HG03521 (cell line): ENCODE measurements around the gene VPS9D1.

Experiments
- ATAC-seq: cut with Tn5 transposase; IDR thresholded peaks from one replicate; pipeline ENCODE4 v1.9.1; 2021; ENCODE audit warnings: mild to moderate bottlenecking, moderate library complexity; ENCODE audit not compliant: unreplicated experiment

The VPS9D1 gene, protein sequence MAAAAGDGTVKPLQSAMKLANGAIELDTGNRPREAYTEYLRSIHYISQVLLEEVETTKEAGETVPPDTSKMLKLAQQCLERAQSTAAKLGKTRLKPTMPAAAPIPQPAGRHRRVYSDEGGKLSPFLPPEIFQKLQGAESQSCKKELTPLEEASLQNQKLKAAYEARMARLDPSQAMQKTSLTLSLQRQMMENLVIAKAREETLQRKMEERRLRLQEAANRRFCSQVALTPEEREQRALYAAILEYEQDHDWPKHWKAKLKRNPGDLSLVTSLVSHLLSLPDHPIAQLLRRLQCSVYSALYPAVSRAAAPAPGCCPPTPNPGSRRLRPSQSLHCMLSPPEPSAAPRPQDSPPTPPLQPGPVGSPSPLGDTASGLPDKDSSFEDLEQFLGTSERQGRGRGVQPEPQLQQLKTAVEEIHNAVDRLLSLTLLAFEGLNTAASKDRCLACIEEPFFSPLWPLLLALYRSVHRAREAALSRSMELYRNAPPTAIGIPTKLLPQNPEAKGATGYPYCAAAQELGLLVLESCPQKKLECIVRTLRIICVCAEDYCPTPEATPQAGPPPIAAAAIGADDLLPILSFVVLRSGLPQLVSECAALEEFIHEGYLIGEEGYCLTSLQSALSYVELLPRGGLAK

DNA sequence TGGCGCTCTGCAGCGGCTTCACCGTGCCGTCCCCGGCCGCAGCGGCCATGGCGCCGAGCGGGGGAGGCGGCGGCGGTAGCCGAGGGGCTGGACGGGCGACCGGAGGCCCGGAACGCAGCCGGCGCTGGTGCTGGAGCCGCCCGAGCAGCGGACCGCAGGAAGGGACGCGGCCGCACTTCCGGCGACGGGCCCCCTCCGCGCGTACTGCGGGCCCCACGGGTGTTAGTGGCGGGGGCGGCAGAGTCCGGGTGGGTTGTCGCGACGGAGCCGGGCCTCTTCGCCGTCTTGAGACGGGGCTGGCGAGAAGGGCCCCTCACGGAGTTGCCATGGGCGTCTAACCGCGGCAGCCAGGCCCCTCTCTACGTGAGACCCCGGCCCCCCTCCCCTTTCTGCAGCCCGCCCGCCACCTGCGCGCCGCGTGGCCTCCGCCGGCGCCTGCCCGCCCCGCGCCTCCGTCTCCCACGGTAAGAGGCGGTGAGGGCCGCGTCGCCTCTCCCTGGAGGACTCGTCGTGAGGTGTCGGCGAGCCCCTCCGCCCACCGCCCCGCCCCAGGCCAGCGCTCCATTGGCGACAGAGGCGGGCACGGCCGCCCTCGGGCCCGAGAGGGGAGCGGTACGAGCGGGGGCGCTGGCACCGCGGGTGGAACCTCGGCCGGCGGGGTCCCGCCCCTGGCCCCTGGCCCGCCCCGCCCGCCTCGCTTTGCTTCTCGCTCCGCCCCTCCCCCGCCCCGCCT, at the start of gene VPS9D1, which contains the start of gene ZNF276:
Gene VPS9D1, minus strand, starts transcription at position 86 of the 733 bp plus-strand sequence. Its CDS starts 37 bp downstream, at position 49.
Gene ZNF276, plus strand, starts transcription at position 725 of the 733 bp plus-strand sequence. CDS start 104 bp downstream, outside the sequence.
- peak; percentile 44 for ATAC-seq

DNA sequence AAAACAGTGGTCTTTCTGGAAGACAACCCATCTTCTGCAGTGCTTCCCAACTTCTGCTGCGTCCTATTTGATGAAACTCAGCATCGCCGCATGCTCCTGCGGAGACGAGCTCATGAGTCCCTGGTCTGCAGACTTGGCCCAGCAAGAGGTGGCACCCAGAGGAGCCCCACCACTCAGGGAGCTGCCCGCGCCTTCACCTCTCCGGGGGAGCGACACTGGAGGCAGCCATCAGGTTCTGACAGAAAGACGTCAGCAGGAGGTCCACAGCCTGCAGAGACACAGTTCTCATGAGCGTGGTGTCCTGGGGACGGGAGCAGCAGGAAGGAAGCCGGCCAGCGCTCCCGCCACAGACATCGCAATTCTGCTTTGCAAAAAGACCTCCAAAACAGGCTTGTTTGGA, 49.7 kb upstream of the VPS9D1 start:
- no peak for ATAC-seq

DNA sequence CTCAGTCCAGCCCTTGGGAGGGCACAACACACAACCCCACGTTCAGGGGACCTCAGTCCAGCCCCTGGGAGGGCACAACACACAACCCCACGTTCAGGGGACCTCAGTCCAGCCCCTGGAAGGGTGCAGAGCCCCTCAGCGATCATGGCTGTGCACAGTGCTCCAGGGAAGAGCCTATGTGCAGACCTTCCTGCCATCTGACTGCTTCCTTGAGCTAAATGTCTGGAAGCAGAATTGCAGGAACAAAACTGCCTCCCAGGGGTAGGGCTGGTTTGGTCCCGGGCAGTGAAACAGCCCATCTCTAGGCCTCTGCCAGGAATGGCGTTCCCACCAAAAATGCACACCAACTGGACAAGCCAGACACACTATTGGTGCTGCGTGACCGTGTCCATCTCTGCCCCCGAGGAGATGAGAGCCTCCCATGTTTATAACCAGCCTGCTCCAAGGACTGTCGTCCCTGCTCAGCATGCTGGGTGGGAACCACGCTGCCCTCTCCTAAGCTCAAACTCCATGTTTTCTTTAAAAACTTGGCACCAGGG, 44.7 kb upstream of the VPS9D1 start:
- ATAC-seq: no peak

DNA sequence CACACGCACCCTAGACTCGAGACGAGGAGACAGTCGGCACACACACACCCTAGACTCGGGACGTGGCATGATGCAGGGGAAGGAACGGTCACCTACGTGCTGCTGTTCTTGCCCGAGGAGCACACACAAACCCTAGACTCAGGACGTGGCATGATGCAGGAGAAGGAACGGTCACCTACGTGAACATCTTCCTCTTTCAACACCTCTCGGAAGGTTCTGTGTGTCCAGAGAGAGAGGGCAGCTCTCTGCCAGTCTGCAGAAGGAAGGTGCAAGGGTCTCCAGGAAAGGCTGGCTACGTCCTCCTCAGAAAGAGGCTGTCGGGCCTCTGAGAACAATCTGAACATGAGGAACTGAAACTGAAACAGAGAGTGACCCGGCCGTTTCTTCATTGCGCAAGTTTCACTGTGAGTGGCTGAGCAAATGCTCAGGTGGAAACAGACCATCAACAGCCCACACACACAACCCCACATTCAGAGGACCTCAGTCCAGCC, 44.1 kb upstream of the VPS9D1 start:
- peak; percentile 88 for ATAC-seq

DNA sequence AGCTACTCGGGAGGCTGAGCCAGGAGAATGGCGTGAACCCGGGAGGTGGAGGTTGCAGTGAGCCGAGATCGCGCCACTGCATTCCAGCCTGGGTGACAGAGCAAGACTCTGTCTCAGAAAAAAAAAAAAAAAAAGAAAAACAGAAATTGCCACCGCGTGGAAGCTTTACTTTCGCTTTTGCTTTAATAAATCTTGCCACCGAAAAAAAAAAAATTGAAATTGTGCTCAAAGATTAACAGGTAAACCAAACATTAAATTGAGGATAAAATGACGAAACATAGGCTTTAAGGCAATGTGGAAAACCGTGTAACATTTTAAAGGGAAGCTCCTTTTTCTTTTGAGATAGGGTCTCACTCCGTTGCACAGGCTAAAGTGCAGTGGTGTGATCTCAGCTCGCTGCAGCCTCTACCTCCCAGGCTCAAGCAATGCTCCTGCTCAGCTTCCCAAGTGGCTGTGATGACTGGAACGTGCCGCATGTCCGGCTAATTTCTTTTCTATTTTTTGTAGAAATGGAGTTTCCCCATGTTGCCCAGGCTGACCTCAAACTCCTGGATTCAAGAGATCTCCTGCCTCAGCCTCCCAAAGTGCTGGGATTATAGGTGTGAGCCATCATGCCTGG, 40.7 kb upstream of the VPS9D1 start:
- ATAC-seq: no peak

DNA sequence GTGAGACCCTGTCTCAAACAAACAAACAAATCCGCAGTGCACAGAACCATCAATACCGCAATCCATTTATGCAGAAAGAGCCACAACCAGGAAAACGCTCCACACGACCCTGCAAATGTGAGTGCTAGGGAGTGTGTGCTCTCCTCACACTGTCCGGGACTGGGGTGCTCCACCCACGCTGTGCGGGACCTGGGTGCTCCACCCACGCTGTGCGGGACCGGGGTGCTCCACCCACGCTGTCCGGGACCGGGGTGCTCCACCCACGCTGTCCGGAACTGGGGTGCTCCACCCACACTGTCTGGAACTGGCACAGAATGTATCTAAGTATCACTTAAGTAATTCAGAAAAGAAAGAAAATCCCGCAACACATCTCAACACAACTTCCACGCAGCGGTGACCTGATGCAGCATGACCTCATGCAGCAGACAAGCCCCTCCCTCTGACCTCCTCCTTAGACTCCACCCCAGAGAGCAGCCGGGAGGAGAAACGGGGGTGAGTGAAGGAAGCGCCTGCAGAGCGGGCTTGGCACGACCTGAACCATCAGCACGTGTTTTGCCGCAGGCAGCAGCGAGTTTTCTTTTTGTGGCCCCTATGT, 39.1 kb upstream of the VPS9D1 start:
- ATAC-seq: no peak

DNA sequence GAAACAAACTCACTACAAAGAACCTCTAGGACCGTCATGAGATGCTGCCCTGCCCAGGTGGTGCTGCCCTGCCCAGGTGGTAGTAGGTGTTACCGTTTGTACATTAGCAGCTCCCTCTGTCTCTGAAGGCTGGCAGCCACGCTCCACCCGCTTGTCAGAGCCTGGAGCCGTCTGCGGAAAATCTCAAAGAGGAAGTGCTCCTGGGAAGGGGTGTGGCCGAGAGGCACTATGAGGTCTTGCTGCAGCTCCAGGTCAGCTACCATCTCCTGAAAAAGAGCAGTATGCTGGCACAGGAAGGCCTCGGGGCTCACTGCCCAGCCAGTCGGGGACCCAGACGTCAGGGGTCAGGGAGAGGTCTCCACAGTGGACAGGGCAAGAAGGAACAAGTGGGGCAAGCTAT, 28.9 kb upstream of the VPS9D1 start:
- ATAC-seq: no peak

DNA sequence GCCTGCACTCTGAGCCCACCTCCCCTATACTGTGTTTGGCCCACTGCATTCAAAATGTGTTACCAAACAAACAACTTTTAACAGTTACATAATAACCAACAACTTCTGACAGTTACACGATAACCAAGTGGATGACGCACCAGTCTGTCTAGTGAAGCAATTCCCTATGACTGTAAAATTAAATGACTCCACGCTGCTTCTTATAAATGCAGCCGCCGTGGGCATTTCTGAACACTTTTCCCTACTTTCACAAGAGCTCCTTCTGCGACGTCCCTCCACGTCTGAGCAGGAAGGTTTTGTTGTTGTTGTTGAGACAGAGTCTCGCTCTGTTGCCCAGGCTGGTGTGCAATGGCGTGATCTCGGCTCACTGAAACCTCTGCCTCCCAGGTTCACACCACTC, 28.2 kb upstream of the VPS9D1 start:
- no peak for ATAC-seq

DNA sequence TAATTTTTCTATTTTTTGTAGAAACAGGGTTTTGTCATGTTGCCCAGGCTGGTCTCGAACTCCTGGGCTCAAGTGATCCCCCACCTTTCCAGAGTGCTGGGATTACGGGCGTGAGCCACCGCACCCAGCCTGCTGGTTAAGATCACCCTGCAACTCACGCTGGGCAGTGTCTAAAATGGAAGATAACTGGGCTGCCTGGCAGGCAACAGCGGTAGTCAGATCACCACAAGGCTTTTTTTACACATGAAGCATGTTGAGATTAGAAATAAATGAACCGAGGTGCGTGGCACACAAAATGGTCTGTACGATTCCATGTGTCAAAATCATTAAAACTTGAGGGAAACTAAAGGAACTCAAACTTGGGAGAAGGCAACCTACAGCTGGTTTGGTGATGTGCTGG, 27.4 kb upstream of the VPS9D1 start:
- ATAC-seq: no peak

DNA sequence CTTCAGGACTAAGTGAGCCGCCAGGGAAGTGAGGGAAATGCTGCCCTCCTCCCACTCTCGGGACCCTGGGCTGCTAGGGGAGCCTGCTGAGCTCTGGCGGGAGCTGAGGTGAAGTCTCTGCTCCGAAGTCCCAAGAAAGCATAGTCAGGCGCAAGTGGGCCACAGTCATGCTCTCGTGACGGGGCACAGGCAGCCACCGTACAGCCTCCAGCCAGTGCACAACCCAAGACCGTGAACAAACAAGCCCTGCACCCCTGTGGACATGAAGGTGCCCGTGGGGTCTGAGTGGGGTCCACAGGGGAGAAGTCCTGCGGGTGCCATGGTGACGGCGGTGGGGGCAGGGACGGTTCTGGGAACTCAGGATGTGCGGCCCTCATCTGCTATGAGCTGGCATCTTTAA, 25.3 kb upstream of the VPS9D1 start:
- ATAC-seq: no peak

DNA sequence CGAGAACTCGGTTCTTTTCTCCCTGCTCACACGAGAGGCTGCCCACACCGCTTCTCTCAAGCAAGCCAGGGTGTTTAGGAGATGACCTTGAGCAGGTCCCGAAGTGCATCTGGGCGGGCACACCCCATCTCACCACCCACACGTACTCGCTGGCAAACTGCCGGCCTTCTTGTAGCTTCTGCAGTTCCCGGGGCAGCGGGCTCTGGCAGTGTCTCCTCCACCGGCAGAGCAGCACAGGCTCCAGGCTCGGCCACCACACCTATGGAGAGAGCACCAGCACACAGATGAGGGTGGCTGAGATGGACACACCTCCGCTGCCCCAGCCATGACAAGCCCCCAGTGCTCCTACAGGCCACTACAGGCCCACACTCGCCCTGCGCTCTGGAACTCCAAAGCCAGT, 24.1 kb upstream of the VPS9D1 start:
- no peak for ATAC-seq

DNA sequence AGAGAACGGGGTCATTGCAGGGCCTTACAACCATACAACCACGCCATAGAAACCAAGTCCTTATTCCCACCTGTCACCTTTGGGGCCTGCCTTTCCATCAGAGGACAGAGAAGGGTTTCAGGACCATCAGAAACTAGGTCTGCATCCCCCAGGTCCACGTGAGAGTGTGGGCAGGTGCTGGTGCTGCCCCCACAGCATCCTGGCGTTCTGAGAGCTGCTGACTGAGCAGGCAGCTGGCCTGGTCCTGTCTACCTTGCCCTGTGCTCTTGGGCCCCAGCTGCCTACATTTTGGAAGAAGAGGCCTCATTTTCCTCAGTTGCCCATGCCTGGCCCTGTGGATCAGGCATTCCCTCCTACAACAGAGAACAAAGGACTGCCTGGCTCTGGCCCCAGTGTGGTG, 22.2 kb upstream of the VPS9D1 start:
- ATAC-seq: no peak

DNA sequence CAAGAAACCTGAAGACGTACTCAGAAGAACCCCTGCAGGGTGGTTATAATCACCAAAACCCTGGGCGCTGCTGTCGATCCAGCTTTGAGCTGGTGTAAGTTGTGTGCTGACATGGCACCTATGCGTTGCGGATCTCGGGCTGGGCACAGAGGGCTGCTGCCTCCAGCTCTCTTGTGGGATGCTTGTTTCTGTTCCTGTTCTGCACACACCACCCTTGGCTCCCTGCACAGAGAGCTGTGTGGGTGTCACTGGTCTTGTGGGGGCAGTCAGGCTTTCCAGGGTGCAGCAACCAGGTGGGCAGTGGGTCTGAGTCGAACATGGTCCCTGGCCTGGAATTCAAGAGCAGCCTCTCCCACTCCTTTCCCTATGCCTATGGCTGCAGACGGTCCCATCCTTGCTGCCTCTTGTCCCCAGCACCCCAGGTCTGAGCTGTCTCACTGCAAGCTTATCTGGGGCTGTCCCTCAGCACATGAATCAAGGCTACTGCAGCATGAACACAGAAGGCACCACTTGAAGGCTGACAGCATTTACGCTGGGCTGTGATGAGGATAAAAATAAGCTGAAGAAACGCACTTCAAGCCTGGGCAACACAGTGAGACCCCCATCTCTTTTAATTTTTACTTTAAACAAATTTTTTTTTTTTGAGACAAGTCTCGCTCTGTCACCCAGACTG, 20.8 kb upstream of the VPS9D1 start:
- ATAC-seq: no peak

DNA sequence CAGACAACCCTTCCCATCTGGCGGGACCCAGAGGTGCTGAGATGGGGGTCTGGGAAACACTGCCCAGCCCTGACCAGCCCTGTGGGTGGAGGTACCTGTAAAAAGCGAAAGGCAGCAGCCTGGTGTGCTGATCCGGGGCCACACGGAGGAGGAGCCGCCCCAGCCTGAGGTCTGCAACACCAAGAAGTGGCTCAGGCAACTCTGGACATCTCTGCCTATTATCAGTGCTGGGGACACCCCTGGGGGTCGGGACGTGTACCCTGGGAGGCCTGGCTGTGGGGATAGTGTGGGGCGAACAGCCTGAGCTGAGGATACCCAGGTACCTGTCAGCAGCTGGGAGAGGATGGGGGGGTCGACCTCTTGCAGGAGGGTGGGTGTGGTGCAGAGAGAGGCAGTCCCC, 18.7 kb upstream of the VPS9D1 start:
- ATAC-seq: no peak

DNA sequence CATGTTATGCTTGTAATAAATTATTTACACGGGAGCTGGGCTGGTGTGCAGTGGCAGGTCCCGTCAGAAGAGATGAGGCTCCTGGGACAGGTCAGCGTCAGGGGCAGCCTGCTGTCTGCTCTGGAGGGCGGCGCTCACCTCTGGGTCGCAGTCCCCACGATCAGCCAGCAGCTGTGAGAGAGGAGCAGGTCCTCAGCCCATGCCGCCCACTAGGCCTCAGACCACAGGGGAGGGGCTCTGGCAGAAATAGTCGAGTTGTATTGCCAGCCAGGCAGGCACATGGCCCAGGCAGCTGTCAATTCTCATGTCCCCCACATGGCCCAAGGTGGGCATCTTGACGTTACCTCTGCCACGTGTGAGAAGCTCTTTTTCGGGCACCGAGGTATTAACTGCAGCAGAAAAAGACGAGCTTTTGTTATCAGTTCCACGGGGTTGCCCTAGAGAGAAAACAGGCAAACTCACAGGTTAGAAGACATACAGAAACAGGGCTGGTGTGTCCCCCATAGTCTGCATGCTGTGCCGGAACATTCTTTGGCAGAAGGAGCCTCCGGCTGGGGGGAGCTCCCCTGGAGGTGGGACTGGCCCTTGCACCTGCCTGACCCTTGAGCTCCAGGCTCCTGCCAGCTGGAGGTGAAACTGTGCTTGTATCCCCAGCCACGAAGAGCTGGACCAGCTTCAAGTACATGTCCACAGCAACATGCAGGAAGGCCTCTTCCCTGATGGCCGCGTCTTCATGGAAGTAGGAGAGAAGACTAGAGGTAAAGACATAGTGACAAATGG, 18.0 kb upstream of the VPS9D1 start:
- ATAC-seq: no peak

DNA sequence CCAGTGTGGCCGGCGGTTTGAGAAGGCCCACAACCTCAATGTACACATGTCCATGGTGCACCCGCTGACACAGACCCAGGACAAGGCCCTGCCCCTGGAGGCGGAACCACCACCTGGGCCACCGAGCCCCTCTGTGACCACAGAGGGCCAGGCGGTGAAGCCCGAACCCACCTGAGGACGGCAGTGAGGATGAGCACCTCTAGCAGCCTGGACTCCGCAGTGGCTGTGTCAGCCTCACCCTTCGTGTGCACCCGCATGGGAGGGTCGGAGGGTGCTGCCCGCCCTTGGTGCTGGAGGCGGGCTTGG, 17.3 kb upstream of the VPS9D1 start:
- ATAC-seq: no peak

DNA sequence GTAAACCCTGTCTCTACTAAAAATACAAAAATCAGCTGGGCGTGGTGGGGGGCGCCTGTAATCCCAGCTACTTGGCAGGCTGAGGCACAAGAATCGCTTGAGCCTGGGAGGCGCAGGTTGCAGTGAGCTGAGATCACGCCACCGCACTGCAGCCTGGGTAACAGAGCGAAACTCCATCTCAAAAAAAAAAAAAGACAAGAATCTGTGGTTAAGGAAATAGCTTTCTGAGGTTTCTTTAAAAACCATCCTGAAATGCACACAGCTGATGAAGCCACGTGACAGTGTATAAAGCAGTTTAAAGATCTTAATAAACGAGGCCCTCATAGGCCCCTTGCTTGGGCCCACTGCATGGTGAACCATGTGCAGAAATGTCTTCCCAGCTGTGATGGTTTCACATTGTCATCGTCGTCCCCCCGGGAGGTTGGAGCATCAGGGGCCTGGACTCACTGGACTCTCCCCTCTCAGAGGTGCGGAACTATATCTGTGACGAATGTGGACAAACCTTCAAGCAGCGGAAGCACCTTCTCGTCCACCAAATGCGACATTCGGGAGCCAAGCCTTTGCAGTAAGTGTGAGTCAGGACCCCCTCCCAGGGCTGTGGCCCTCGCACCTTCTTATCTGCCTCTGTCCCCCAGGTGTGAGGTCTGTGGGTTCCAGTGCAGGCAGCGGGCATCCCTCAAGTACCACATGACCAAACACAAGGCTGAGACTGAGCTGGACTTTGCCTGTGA, 16.8 kb upstream of the VPS9D1 start:
- ATAC-seq: no peak

DNA sequence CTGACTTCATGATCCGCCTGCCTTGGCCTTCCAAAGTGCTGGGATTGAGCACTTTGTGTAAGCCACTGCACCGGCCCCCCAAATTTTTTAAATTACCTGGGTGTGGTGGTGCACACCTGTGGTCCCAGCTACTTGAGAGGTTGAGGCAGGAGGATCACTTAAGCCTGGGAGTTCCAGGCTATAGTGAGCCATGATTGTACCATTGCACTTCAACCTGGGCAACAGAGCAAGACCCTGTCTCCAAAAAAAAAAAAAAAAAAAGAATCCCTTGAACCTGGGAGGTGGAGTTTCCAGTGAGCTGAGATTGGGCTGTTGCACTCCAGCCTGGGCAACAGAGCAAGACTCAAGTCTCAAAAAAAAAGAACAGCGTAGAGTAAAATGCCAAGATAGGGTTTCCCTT, 15.9 kb upstream of the VPS9D1 start:
- ATAC-seq: no peak

DNA sequence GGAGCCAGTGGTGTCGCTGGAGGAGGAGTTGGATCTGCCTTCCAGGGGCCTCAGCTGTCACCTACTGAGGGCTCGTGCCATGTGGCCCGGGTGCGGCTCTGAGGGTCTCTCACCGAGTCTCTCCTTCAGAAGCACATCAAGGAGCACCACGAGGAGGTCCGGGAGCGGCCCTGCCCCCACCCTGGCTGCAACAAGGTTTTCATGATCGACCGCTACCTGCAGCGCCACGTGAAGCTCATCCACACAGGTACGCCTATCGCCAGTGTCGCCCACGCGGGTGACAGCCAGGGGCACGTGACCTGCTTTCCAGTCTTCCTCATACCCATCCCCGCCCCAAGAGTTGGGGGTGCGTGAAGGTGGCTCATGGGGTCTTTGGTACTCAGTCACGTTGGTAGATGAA, 13.1 kb upstream of the VPS9D1 start:
- no peak for ATAC-seq
